SK-N-SH (cell line): ENCODE measurements around the gene PMVK.

Experiments used
- CHD2 ChIP-seq: fragments of 150-350 bp; IDR thresholded peaks from 2 replicates; pipeline ENCODE4 v1.6.1; 2018; ENCODE audit warnings: low read length; ENCODE audit not compliant: partially characterized antibody
- EP300 ChIP-seq, 2 experiments: IDR thresholded peaks; 2 replicates each; pipeline versions ENCODE4 v1.4.0 to v1.6.1; 2012; ENCODE audit warnings: borderline replicate concordance in 1 of 2, low read depth in 1 of 2, low read length in 1 of 2
- FOXJ3 ChIP-seq: sonication (generic); formaldehyde crosslinking; IDR thresholded peaks from 2 replicates; pipeline ENCODE4 v1.5.1; 2020; ENCODE audit warnings: mild to moderate bottlenecking, missing genetic modification reagents
- GATA2 ChIP-seq: sonication (generic); formaldehyde crosslinking; IDR thresholded peaks from 2 replicates; pipeline ENCODE4 v1.5.0; 2020; ENCODE audit warnings: mild to moderate bottlenecking, missing genetic modification reagents
- NFIC ChIP-seq: IDR thresholded peaks from 2 replicates; pipeline ENCODE4 v1.4.0; 2012; ENCODE audit warnings: borderline replicate concordance
- RAD21 ChIP-seq: IDR thresholded peaks from 2 replicates; pipeline ENCODE4 v1.6.1; 2012; ENCODE audit warnings: mild to moderate bottlenecking, low read length
- RCOR1 ChIP-seq: fragments of 150-350 bp; IDR thresholded peaks from 2 replicates; pipeline ENCODE4 v1.6.1; 2017; ENCODE audit warnings: antibody characterized with exemption, low read length
- RFX5 ChIP-seq: IDR thresholded peaks from 2 replicates; pipeline ENCODE4 v1.6.1; 2012; ENCODE audit warnings: mild to moderate bottlenecking, improper control_type of control experiment, low read length
- RXRA ChIP-seq: IDR thresholded peaks from 2 replicates; pipeline ENCODE4 v1.4.0; 2012; ENCODE audit warnings: low read depth, mild to moderate bottlenecking, borderline replicate concordance
- TAF1 ChIP-seq: IDR thresholded peaks from 2 replicates; pipeline ENCODE4 v1.6.1; 2012; ENCODE audit warnings: low read depth, mild to moderate bottlenecking, low read length, moderate library complexity, borderline replicate concordance
- TF ChIP-seq, protein P1 (sequence below): IDR thresholded peaks from 2 replicates; pipeline ENCODE4 v1.4.0; 2012; ENCODE audit warnings: low read depth
- TF ChIP-seq, protein P2 (sequence below): fragments of 200-600 bp; sonication (generic); IDR thresholded peaks from 2 replicates; pipeline ENCODE4 v1.6.1; 2017; ENCODE audit warnings: antibody characterized with exemption, mild to moderate bottlenecking, moderate library complexity
- TF ChIP-seq, protein P3 (sequence below): IDR thresholded peaks from 2 replicates; pipeline ENCODE4 v1.4.0; 2012; ENCODE audit warnings: low read depth, borderline replicate concordance

- TF ChIP-seq CHD2 (no peak), RFX5 (no peak), RCOR1 (no peak), NFIC (no peak), EP300 (IDR thresholded peaks at IDR 0.05; ENCODE audit: borderline replicate concordance in 1 of 2, low read depth in 1 of 2, low read length in 1 of 2) (no peak), RAD21 (no peak), FOXJ3 (CRISPR knock-in tag) (no peak), GATA2 (CRISPR knock-in tag) (no peak), RXRA (no peak), TAF1 (no peak)
- TF ChIP-seq, protein P1, sequence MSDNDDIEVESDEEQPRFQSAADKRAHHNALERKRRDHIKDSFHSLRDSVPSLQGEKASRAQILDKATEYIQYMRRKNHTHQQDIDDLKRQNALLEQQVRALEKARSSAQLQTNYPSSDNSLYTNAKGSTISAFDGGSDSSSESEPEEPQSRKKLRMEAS, result no peak
- TF ChIP-seq, protein P2, sequence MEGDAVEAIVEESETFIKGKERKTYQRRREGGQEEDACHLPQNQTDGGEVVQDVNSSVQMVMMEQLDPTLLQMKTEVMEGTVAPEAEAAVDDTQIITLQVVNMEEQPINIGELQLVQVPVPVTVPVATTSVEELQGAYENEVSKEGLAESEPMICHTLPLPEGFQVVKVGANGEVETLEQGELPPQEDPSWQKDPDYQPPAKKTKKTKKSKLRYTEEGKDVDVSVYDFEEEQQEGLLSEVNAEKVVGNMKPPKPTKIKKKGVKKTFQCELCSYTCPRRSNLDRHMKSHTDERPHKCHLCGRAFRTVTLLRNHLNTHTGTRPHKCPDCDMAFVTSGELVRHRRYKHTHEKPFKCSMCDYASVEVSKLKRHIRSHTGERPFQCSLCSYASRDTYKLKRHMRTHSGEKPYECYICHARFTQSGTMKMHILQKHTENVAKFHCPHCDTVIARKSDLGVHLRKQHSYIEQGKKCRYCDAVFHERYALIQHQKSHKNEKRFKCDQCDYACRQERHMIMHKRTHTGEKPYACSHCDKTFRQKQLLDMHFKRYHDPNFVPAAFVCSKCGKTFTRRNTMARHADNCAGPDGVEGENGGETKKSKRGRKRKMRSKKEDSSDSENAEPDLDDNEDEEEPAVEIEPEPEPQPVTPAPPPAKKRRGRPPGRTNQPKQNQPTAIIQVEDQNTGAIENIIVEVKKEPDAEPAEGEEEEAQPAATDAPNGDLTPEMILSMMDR, result no peak
- TF ChIP-seq, protein P3, sequence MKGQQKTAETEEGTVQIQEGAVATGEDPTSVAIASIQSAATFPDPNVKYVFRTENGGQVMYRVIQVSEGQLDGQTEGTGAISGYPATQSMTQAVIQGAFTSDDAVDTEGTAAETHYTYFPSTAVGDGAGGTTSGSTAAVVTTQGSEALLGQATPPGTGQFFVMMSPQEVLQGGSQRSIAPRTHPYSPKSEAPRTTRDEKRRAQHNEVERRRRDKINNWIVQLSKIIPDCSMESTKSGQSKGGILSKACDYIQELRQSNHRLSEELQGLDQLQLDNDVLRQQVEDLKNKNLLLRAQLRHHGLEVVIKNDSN, result no peak
Measured at GRCh38 chr1:154952664-154953063, 16.1 kb upstream of the PMVK start.
